Measurements from ENCODE around the gene ANO10. TPM values are rescaled to one million over a fixed set of nuclear protein-coding genes. Genes with fewer than 3 reads are reported as not detected.

ANO10 gene
- polyA plus RNA-seq, 1 donor from 2014 or later = 11.1 TPM

- no peak overlapping the region for H3K9ac ChIP-seq (ENCODE audit: low read length)
- H3K4me3 ChIP-seq (ENCODE audit: low read length) = no peak overlapping the region
- H3K27ac ChIP-seq (ENCODE audit: low read length) = no peak overlapping the region
- H3F3A ChIP-seq (ENCODE audit: insufficient read depth, low read length, poor library complexity, severe bottlenecking) = no peaks in the 10 kb centered on the region
- H3K4me2 ChIP-seq (ENCODE audit: low read length) = no peak overlapping the region
- no peaks in the 10 kb centered on the region for H3K79me2 ChIP-seq (replicated peaks; ENCODE audit: insufficient read depth, low read length)
- H3K9me2 ChIP-seq (ENCODE audit: insufficient read depth, low read length) = no peaks in the 10 kb centered on the region
- no peak overlapping the region for H2AFZ ChIP-seq (ENCODE audit: low read depth, low read length)
- TF ChIP-seq EZH2 (IDR thresholded peaks at IDR 0.05; ENCODE audit: borderline replicate concordance, insufficient read depth, low read length, poor library complexity, severe bottlenecking) (no peak), TAF1 (IDR thresholded peaks at IDR 0.05; ENCODE audit: low read depth) (no peak), POLR2AphosphoS5 (IDR thresholded peaks at IDR 0.05) (no peak), RAD21 (conservative IDR thresholded peaks at IDR 0.05) (no peak), REST (IDR thresholded peaks at IDR 0.05; ENCODE audit: borderline replicate concordance) (no peak)
- no peaks in the 10 kb centered on the region for H3K27me3 ChIP-seq (ENCODE audit: insufficient read depth, low read depth, low read length)
- H4K20me1 ChIP-seq (ENCODE audit: insufficient read depth) = no peaks in the 10 kb centered on the region
- H3K36me3 ChIP-seq (ENCODE audit: insufficient read depth, low read length) = no peaks in the 10 kb centered on the region
- H3K9me3 ChIP-seq (ENCODE audit: low read length) = no peaks in the 10 kb centered on the region
These were observed 38.3 kb downstream of the ANO10 start for GRCh38 chr3:43583481-43583880.

GRCh38 chr3:43582866-43583265 is 38.9 kb downstream of the ANO10 start:
- Histone ChIP-seq H3K27ac (ENCODE audit: low read length) (no peak overlapping the region), H3F3A (ENCODE audit: insufficient read depth, low read length, poor library complexity, severe bottlenecking) (no peaks in the 10 kb centered on the region), H3K36me3 (ENCODE audit: insufficient read depth, low read length) (no peaks in the 10 kb centered on the region), H4K20me1 (ENCODE audit: insufficient read depth) (no peaks in the 10 kb centered on the region), H3K9me2 (ENCODE audit: insufficient read depth, low read length) (no peaks in the 10 kb centered on the region), H3K9ac (ENCODE audit: low read length) (no peak overlapping the region), H3K9me3 (ENCODE audit: low read length) (no peaks in the 10 kb centered on the region), H3K4me2 (ENCODE audit: low read length) (no peak overlapping the region), H3K79me2 (replicated peaks; ENCODE audit: insufficient read depth, low read length) (no peaks in the 10 kb centered on the region), H3K27me3 (ENCODE audit: insufficient read depth, low read depth, low read length) (no peaks in the 10 kb centered on the region), H2AFZ (ENCODE audit: low read depth, low read length) (no peak overlapping the region), H3K4me3 (ENCODE audit: low read length) (no peak overlapping the region)
- TF ChIP-seq REST (IDR thresholded peaks at IDR 0.05; ENCODE audit: borderline replicate concordance) = no peak
- TF ChIP-seq POLR2AphosphoS5 (IDR thresholded peaks at IDR 0.05) = no peak
- TF ChIP-seq TAF1 (IDR thresholded peaks at IDR 0.05; ENCODE audit: low read depth) = no peak
- TF ChIP-seq EP300 (conservative IDR thresholded peaks at IDR 0.05; ENCODE audit: poor library complexity, severe bottlenecking) = no peak
- no peak for TF ChIP-seq RAD21 (conservative IDR thresholded peaks at IDR 0.05)
- TF ChIP-seq MXI1 (conservative IDR thresholded peaks at IDR 0.05; ENCODE audit: poor library complexity, severe bottlenecking) = no peak
- TF ChIP-seq CTCF (IDR thresholded peaks at IDR 0.05; ENCODE audit: poor library complexity, severe bottlenecking) = no peak
- TF ChIP-seq EZH2 (IDR thresholded peaks at IDR 0.05; ENCODE audit: borderline replicate concordance, insufficient read depth, low read length, poor library complexity, severe bottlenecking) = no peak
- TF ChIP-seq SMC3 (conservative IDR thresholded peaks at IDR 0.05; ENCODE audit: poor library complexity) = no peak

Measured in neural cell (in vitro differentiated cells).